Measurements from ENCODE around the gene SCN3B. TPM values are rescaled to one million over a fixed set of nuclear protein-coding genes. Genes with fewer than 3 reads are reported as not detected.

SCN3B gene
- total and polyA plus RNA-seq, 9 donors = 12.8 to 28.2 (median 19.2) TPM

DNA sequence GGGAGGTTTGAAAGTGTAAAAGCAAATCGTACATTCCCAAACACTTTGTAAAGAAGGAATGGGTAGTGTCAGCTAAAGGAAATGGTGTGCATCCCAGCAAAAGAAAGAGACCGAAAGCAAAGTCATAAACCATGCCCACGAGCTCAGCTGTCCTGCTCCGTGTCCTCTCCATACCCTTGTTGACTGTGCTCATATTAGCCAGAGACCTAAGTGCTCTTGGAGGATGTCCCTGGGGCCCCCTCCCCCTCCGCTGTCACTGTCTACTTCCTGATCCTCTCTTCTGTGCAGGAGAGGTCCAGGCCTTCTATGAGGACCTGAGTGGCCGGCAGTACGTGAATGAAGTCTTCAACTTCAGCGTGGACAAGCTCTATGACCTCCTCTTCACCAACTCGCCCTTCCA, 46.1 kb downstream of the SCN3B start:
- Histone ChIP-seq H3K27ac (ENCODE audit: low read length) (no peak overlapping the region), H3K9me3 (replicated peaks; ENCODE audit: control insufficient read depth, low read depth, low read length) (no peaks in the 10 kb centered on the region), H3K4me1 (ENCODE audit: control insufficient read depth, insufficient read depth, low read length) (no peaks in the 10 kb centered on the region), H3K36me3 (ENCODE audit: control insufficient read depth, insufficient read depth, low read length) (peaks cover 57% of the 10 kb centered on the region), H3K4me3 (ENCODE audit: low read length) (no peak overlapping the region), H3K27me3 (ENCODE audit: control insufficient read depth, insufficient read depth, low read length) (no peaks in the 10 kb centered on the region)
- no peak for DNase-seq
- 92% methylated on average over 8 of the region's 9 CpGs for WGBS (ENCODE audit: insufficient coverage)

GRCh38 chr11:123607781-123608180, 46.6 kb downstream of the SCN3B start:
- Histone ChIP-seq H3K9me3 (replicated peaks; ENCODE audit: control insufficient read depth, low read depth, low read length) (no peaks in the 10 kb centered on the region), H3K36me3 (ENCODE audit: control insufficient read depth, insufficient read depth, low read length) (peaks cover 52% of the 10 kb centered on the region), H3K27ac (ENCODE audit: low read length) (no peak overlapping the region), H3K4me1 (ENCODE audit: control insufficient read depth, insufficient read depth, low read length) (no peaks in the 10 kb centered on the region), H3K4me3 (ENCODE audit: low read length) (no peak overlapping the region), H3K27me3 (ENCODE audit: control insufficient read depth, insufficient read depth, low read length) (no peaks in the 10 kb centered on the region)
- no peak for DNase-seq
- WGBS (ENCODE audit: insufficient coverage) = 60% methylated on average over 1 of the region's 1 CpG

GRCh38 chr11:123603666-123604065, 50.8 kb downstream of the SCN3B start:
- 83% methylated on average over 4 of the region's 4 CpGs for WGBS (ENCODE audit: insufficient coverage)
- Histone ChIP-seq H3K4me3 (ENCODE audit: low read length) (no peak overlapping the region), H3K27ac (ENCODE audit: low read length) (no peak overlapping the region), H3K27me3 (ENCODE audit: control insufficient read depth, insufficient read depth, low read length) (no peaks in the 10 kb centered on the region), H3K36me3 (ENCODE audit: control insufficient read depth, insufficient read depth, low read length) (peaks cover 49% of the 10 kb centered on the region), H3K4me1 (ENCODE audit: control insufficient read depth, insufficient read depth, low read length) (no peaks in the 10 kb centered on the region), H3K9me3 (replicated peaks; ENCODE audit: control insufficient read depth, low read depth, low read length) (no peaks in the 10 kb centered on the region)
- no peak for DNase-seq

- no peaks in the 10 kb centered on the region for H3K27me3 ChIP-seq (ENCODE audit: control insufficient read depth, insufficient read depth, low read length)
- WGBS (ENCODE audit: insufficient coverage) = 56% methylated on average over 3 of the region's 4 CpGs
- no peak overlapping the region for H3K27ac ChIP-seq (ENCODE audit: low read length)
- DNase-seq = no peak
- H3K4me3 ChIP-seq (ENCODE audit: low read length) = no peak overlapping the region
- peaks cover 36% of the 10 kb centered on the region for H3K36me3 ChIP-seq (ENCODE audit: control insufficient read depth, insufficient read depth, low read length)
- H3K9me3 ChIP-seq (replicated peaks; ENCODE audit: control insufficient read depth, low read depth, low read length) = no peaks in the 10 kb centered on the region
- H3K4me1 ChIP-seq (ENCODE audit: control insufficient read depth, insufficient read depth, low read length) = no peaks in the 10 kb centered on the region
Measured at GRCh38 chr11:123601743-123602142, 52.7 kb downstream of the SCN3B start.

DNA sequence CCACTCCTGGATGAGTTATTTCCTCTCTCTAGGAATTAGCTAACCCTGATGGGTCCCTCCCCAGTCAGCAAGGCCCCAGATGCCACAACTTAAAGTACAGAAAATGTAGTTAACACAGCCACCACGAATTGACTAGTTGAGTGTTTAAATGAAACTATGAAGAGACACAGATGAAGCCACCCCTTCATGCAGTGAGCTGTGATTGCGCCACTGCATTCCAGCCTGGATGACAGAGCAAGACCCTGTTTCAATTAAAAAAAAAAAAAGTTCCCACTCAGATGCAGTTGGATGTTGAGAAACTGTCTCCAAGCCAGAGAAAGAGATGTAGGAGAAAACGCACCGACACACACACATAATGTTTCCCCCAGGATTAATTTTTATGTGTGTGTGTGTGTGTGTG, 53.3 kb downstream of the SCN3B start:
- no CpG with 5 or more reads among the region's 4 CpGs for WGBS (ENCODE audit: insufficient coverage)
- no peak for DNase-seq
- Histone ChIP-seq H3K36me3 (ENCODE audit: control insufficient read depth, insufficient read depth, low read length) (peaks cover 30% of the 10 kb centered on the region), H3K27me3 (ENCODE audit: control insufficient read depth, insufficient read depth, low read length) (no peaks in the 10 kb centered on the region), H3K4me1 (ENCODE audit: control insufficient read depth, insufficient read depth, low read length) (no peaks in the 10 kb centered on the region), H3K4me3 (ENCODE audit: low read length) (no peak overlapping the region), H3K27ac (ENCODE audit: low read length) (no peak overlapping the region), H3K9me3 (replicated peaks; ENCODE audit: control insufficient read depth, low read depth, low read length) (no peaks in the 10 kb centered on the region)

DNA sequence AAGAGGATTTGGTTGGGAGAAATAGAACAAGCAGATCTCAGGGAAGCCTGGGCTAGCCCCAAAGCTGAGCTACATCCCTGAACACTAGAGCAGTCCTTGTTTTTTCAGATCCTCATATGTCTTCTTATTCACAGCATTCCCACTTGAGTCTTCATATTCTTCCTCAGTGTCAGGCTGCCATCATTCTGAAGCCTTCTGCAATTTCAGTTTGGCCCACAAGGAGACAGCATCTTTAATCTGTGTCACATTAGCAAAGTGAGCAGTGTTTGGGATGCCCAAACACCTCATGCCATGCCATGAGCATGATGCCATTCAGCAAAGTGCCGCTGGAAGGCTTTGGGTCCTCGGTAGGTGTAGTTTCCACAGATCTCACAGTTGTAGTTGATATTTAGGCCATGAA, 56.6 kb downstream of the SCN3B start:
- no peak overlapping the region for H3K4me3 ChIP-seq (ENCODE audit: low read length)
- DNase-seq = no peak
- WGBS (ENCODE audit: insufficient coverage) = 100% methylated on average over 1 of the region's 2 CpGs
- H3K27me3 ChIP-seq (ENCODE audit: control insufficient read depth, insufficient read depth, low read length) = no peaks in the 10 kb centered on the region
- H3K4me1 ChIP-seq (ENCODE audit: control insufficient read depth, insufficient read depth, low read length) = no peaks in the 10 kb centered on the region
- H3K36me3 ChIP-seq (ENCODE audit: control insufficient read depth, insufficient read depth, low read length) = peaks cover 30% of the 10 kb centered on the region
- no peaks in the 10 kb centered on the region for H3K9me3 ChIP-seq (replicated peaks; ENCODE audit: control insufficient read depth, low read depth, low read length)
- no peak overlapping the region for H3K27ac ChIP-seq (ENCODE audit: low read length)

DNA sequence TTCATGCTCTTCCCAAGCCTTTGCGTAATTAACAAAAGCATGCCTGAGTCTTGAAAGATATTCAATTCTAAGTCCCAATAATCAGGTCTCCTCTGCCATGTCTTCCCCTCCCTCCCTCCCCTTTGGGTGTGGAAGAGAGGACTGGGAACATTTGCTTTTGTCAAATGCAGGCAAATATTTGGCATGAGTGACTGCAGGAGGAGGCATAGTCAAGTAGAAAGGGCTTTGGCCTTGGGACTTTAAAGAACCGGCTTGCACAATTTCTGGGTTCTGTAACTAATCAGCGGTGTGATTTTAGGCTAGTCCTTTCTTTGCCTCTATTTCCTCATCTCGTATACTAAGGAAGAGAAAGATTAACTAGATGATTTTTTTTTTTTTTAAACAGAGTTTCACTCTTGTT, 59.5 kb downstream of the SCN3B start:
- Histone ChIP-seq H3K27me3 (ENCODE audit: control insufficient read depth, insufficient read depth, low read length) (no peaks in the 10 kb centered on the region), H3K27ac (ENCODE audit: low read length) (no peak overlapping the region), H3K9me3 (replicated peaks; ENCODE audit: control insufficient read depth, low read depth, low read length) (no peaks in the 10 kb centered on the region), H3K4me1 (ENCODE audit: control insufficient read depth, insufficient read depth, low read length) (peaks cover 21% of the 10 kb centered on the region), H3K4me3 (ENCODE audit: low read length) (no peak overlapping the region), H3K36me3 (ENCODE audit: control insufficient read depth, insufficient read depth, low read length) (peaks cover 15% of the 10 kb centered on the region)
- DNase-seq = no peak
- no CpG with 5 or more reads among the region's 4 CpGs for WGBS (ENCODE audit: insufficient coverage)

DNA sequence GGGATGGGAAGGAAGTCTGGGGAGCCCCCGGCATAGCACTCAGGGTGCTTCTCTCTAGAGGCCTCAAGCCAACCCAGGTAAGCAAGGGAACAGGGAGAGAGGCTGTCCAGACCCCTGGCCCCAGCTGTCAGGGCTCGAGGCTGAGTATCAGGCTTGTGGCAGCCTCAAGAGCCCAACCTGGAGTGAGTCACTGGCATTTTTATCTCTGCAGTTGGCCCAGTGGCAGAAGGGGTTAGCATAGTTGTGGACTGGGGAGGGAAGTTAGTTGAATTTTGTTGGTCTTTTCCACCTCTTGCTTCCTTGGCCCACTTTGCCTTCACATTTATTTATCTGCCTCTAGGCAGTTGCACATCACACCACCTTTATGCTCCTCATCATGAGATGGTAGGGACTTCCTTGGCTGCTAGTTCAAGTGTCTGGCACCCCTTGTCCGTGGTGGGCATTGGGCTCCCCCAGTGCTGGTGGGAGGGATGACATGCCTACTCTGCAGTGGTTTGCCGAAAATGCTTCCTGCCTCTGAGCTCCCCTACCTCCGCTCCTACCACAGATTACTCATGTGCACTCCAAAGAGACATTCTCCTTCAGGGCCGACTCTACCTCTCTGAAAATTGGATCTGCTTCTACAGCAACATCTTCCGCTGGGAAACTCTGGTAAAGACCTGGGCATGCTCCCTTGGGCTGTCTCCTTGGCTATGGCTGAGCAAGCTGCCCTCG, 60.1 kb downstream of the SCN3B start:
- Histone ChIP-seq H3K27ac (ENCODE audit: low read length) (no peak overlapping the region), H3K36me3 (ENCODE audit: control insufficient read depth, insufficient read depth, low read length) (peaks cover 15% of the 10 kb centered on the region), H3K27me3 (ENCODE audit: control insufficient read depth, insufficient read depth, low read length) (no peaks in the 10 kb centered on the region), H3K9me3 (replicated peaks; ENCODE audit: control insufficient read depth, low read depth, low read length) (no peaks in the 10 kb centered on the region), H3K4me3 (ENCODE audit: low read length) (no peak overlapping the region), H3K4me1 (ENCODE audit: control insufficient read depth, insufficient read depth, low read length) (peaks cover 25% of the 10 kb centered on the region)
- no peak for DNase-seq
- WGBS (ENCODE audit: insufficient coverage) = 84% methylated on average over 7 of the region's 8 CpGs

DNA sequence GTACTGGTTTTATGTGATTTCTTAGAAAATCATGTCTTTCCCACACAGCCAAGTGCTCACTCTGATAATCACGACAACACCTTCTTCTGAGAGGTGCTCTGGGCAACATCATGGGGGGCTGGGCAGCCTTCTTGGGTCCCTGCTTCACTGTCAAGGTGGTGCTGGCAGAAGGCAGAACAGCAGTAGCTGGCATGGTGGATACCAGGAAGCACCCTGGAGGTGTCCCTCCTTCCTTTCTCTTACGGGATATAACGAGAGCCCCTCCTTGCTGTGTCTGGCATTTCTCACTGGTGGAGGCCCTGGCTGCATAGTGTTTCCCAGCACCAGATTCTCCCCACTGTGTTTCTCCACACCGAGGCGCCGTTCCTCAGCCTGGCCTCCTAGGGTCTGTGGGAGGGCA, 60.9 kb downstream of the SCN3B start:
- Histone ChIP-seq H3K9me3 (replicated peaks; ENCODE audit: control insufficient read depth, low read depth, low read length) (no peaks in the 10 kb centered on the region), H3K36me3 (ENCODE audit: control insufficient read depth, insufficient read depth, low read length) (peaks cover 15% of the 10 kb centered on the region), H3K27ac (ENCODE audit: low read length) (no peak overlapping the region), H3K4me3 (ENCODE audit: low read length) (no peak overlapping the region), H3K27me3 (ENCODE audit: control insufficient read depth, insufficient read depth, low read length) (no peaks in the 10 kb centered on the region), H3K4me1 (ENCODE audit: control insufficient read depth, insufficient read depth, low read length) (peaks cover 25% of the 10 kb centered on the region)
- no peak for DNase-seq
- WGBS (ENCODE audit: insufficient coverage) = 90% methylated on average over 2 of the region's 6 CpGs

- Histone ChIP-seq H3K4me3 (ENCODE audit: low read length) (no peak overlapping the region), H3K27me3 (ENCODE audit: control insufficient read depth, insufficient read depth, low read length) (no peaks in the 10 kb centered on the region), H3K36me3 (ENCODE audit: control insufficient read depth, insufficient read depth, low read length) (peaks cover 8% of the 10 kb centered on the region), H3K27ac (ENCODE audit: low read length) (peak overlapping the region; percentile 71), H3K9me3 (replicated peaks; ENCODE audit: control insufficient read depth, low read depth, low read length) (no peaks in the 10 kb centered on the region), H3K4me1 (ENCODE audit: control insufficient read depth, insufficient read depth, low read length) (peaks cover 44% of the 10 kb centered on the region)
- 60% methylated on average over 9 of the region's 11 CpGs for WGBS (ENCODE audit: insufficient coverage)
- peak; percentile 85 for DNase-seq
Measured at GRCh38 chr11:123590296-123590912, 64.0 kb downstream of the SCN3B start.
